AG04450 (cell line): ENCODE results near the gene SLC22A7. TPM values are rescaled to one million over a fixed set of nuclear protein-coding genes. Genes with fewer than 3 reads are reported as not detected.

ENCODE experiments used
- CTCF ChIA-PET: fragments of 300-600, 350-600 bp; formaldehyde crosslinking; extraction: SDS; loops from one replicate; lab custom pipeline; 2022; ENCODE audit warnings: antibody characterized with exemption, inconsistent platforms; lab: Charles Lee
- POLR2A ChIA-PET: fragments of 350-600 bp; formaldehyde crosslinking; extraction: SDS; loops from one replicate; lab custom pipeline; 2021; ENCODE audit warnings: antibody characterized with exemption, inconsistent platforms; lab: Yijun Ruan, JAX
- DNase-seq: peaks from one replicate; pipeline ENCODE4 v3.0.0-alpha.2; 2011; ENCODE audit warnings: low read depth, low spot score
- H3K27ac ChIP-seq: one replicate; pipeline ENCODE4 v1.5.1; 2012; ENCODE audit warnings: low read depth, low read length, control low read depth
- H3K27me3 ChIP-seq: one replicate; pipeline ENCODE4 v1.6.0; 2012; ENCODE audit warnings: low read length; ENCODE audit not compliant: control insufficient read depth, insufficient read depth
- H3K4me3 ChIP-seq: 2 replicates; pipeline ENCODE4 v1.5.1; 2011; ENCODE audit warnings: mild to moderate bottlenecking, low read depth, low read length, control low read depth
- H3K9me3 ChIP-seq: 2 replicates; pipeline ENCODE4 v1.5.1; 2012; ENCODE audit warnings: low read length; ENCODE audit not compliant: control insufficient read depth, insufficient read depth
- polyA plus RNA-seq: library from polyadenylated mRNA; depleted of rRNA; stranded (reverse); fragments of >200 nt; gene quantifications from 2 replicates; pipeline ENCODE4 v1.2.3, GENCODE V29; 2011
- TF ChIP-seq, protein P1 (sequence below): IDR thresholded peaks from 2 replicates; pipeline ENCODE4 v1.5.1; 2011; ENCODE audit warnings: low read depth, low read length, control low read depth, inconsistent platforms

The SLC22A7 gene
- polyA plus RNA-seq, 1 experiment = not detected

GRCh38 chr6:43304361-43304760 is 6.3 kb downstream of the SLC22A7 start:
- ChIA-PET POLR2A (no interaction called here), CTCF (no interaction called here)
- H3K27me3 ChIP-seq = peaks cover 48% of the 10 kb centered on the region
- no peaks in the 10 kb centered on the region; the same call in 1 of the 2 replicates for H3K9me3 ChIP-seq
- no peak overlapping the region for H3K27ac ChIP-seq
- no peak for DNase-seq
- TF ChIP-seq, protein P1, sequence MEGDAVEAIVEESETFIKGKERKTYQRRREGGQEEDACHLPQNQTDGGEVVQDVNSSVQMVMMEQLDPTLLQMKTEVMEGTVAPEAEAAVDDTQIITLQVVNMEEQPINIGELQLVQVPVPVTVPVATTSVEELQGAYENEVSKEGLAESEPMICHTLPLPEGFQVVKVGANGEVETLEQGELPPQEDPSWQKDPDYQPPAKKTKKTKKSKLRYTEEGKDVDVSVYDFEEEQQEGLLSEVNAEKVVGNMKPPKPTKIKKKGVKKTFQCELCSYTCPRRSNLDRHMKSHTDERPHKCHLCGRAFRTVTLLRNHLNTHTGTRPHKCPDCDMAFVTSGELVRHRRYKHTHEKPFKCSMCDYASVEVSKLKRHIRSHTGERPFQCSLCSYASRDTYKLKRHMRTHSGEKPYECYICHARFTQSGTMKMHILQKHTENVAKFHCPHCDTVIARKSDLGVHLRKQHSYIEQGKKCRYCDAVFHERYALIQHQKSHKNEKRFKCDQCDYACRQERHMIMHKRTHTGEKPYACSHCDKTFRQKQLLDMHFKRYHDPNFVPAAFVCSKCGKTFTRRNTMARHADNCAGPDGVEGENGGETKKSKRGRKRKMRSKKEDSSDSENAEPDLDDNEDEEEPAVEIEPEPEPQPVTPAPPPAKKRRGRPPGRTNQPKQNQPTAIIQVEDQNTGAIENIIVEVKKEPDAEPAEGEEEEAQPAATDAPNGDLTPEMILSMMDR = no peak
- no peak overlapping the region for H3K4me3 ChIP-seq

- H3K27me3 ChIP-seq = peaks cover 45% of the 10 kb centered on the region
These were observed 6.8 kb downstream of the SLC22A7 start for GRCh38 chr6:43304882-43305281.

GRCh38 chr6:43306086-43306485 is 8.0 kb downstream of the SLC22A7 start:
- Histone ChIP-seq H3K27me3 (peaks cover 42% of the 10 kb centered on the region), H3K9me3 (no peaks in the 10 kb centered on the region; the same call in 1 of the 2 replicates), H3K27ac (no peak overlapping the region), H3K4me3 (no peak overlapping the region)
- ChIA-PET POLR2A (no interaction called here), CTCF (interaction anchor here (1.1 kb wide), 1 partner anchor 81 kb away, joined by 3 read pairs; no protein-coding TSS in a partner anchor)
- TF ChIP-seq, protein P1 = no peak
- DNase-seq = no peak

More at GRCh38 chr6:43304882-43305281, 6.8 kb downstream of the SLC22A7 start:
- no peak for DNase-seq
- Histone ChIP-seq H3K4me3 (no peak overlapping the region), H3K27ac (no peak overlapping the region), H3K9me3 (no peaks in the 10 kb centered on the region; the same call in 1 of the 2 replicates)
- ChIA-PET POLR2A (no interaction called here), CTCF (no interaction called here)
- TF ChIP-seq, protein P1 = no peak

- Histone ChIP-seq H3K27me3 (peaks cover 31% of the 10 kb centered on the region), H3K9me3 (no peaks in the 10 kb centered on the region; the same call in 1 of the 2 replicates), H3K4me3 (no peak overlapping the region), H3K27ac (no peak overlapping the region)
- DNase-seq = no peak
- CTCF ChIA-PET = interaction anchor here (1.4 kb wide), 1 partner anchor 27 kb away, joined by 6 read pairs; no protein-coding TSS in a partner anchor
- POLR2A ChIA-PET = no interaction called here
- TF ChIP-seq, protein P1 = no peak
These were observed 9.5 kb downstream of the SLC22A7 start for GRCh38 chr6:43307451-43308100.
